HepG2 (cell line): Measurements from ENCODE around the gene CSNK2B. TPM values are rescaled to one million over a fixed set of nuclear protein-coding genes. Genes with fewer than 3 reads are reported as not detected.
A peak's percentile ranks its signal among the peaks of the same experiment; 100 is the strongest.

Source experiments
- AKAP8 ChIP-seq: sonication (generic); formaldehyde crosslinking; IDR thresholded peaks from 2 replicates; pipeline ENCODE4 v1.5.1; 2020; ENCODE audit warnings: mild to moderate bottlenecking, missing genetic modification reagents
- DR1 ChIP-seq: sonication (generic); formaldehyde crosslinking; IDR thresholded peaks from 2 replicates; pipeline ENCODE4 v1.8.0; 2021; ENCODE audit warnings: mild to moderate bottlenecking, missing genetic modification reagents, inconsistent platforms
- FIP1L1 ChIP-seq: fragments of 200-400 bp; formaldehyde crosslinking; IDR thresholded peaks from 2 replicates; pipeline ENCODE4 v1.6.1; 2018; ENCODE audit warnings: low read depth, mild to moderate bottlenecking, low read length, moderate library complexity, borderline replicate concordance; ENCODE audit not compliant: insufficient read depth
- KMT2A ChIP-seq: sonication (generic); formaldehyde crosslinking; IDR thresholded peaks from 2 replicates; pipeline ENCODE4 v1.4.0; 2020; ENCODE audit warnings: missing genetic modification reagents
- NONO ChIP-seq, 2 experiments: fragments of 450-650 bp in 1 of 2; sonication (generic) in 1 of 2; formaldehyde crosslinking in 1 of 2; IDR thresholded peaks in 1 of 2; conservative IDR thresholded peaks in 1 of 2; 2 replicates each; pipeline versions ENCODE4 v1.6.1 to v1.8.0; 2017 to 2022; ENCODE audit warnings: mild to moderate bottlenecking in 1 of 2, missing genetic modification reagents in 1 of 2, moderate library complexity in 1 of 2
- REPIN1 ChIP-seq: sonication (generic); formaldehyde crosslinking; IDR thresholded peaks from 2 replicates; pipeline ENCODE4 v1.8.0; 2022; ENCODE audit warnings: missing genetic modification reagents, low read depth, mild to moderate bottlenecking, borderline replicate concordance
- TCF7L2 ChIP-seq: IDR thresholded peaks from 2 replicates; pipeline ENCODE4 v1.6.1; 2011; ENCODE audit warnings: mild to moderate bottlenecking, low read depth, low read length, moderate library complexity
- ZBTB21 ChIP-seq: sonication (generic); formaldehyde crosslinking; IDR thresholded peaks from 2 replicates; pipeline ENCODE4 v1.4.0; 2020; ENCODE audit warnings: missing genetic modification reagents
- ZKSCAN8 ChIP-seq: IDR thresholded peaks from 2 replicates; pipeline ENCODE4 v1.6.1; 2016; ENCODE audit warnings: borderline replicate concordance, missing genetic modification reagents, missing compliant biosample characterization
- ZNF350 ChIP-seq: sonication (generic); formaldehyde crosslinking; IDR thresholded peaks from 2 replicates; pipeline ENCODE4 v1.4.0; 2020; ENCODE audit warnings: mild to moderate bottlenecking, low read depth, missing genetic modification reagents, borderline replicate concordance
- ZNF451 ChIP-seq: sonication (generic); formaldehyde crosslinking; IDR thresholded peaks from 2 replicates; pipeline ENCODE4 v1.5.0; 2020; ENCODE audit warnings: mild to moderate bottlenecking, missing genetic modification reagents
- ZNF773 ChIP-seq: sonication (generic); formaldehyde crosslinking; IDR thresholded peaks from 2 replicates; pipeline ENCODE4 v1.4.0; 2020; ENCODE audit warnings: missing genetic modification reagents, borderline replicate concordance
- polyA plus RNA-seq, 8 experiments: library from polyadenylated mRNA; depleted of rRNA in 3 of 8; stranded (reverse) in 7 of 8; unstranded in 1 of 8; fragments of >200 nt; fragmentation: Illumina TruSeq in 4 of 8; extraction: Trizol in 4 of 8; gene quantifications; 2 replicates each; pipeline versions ENCODE4 v1.2.1 to v1.2.3, GENCODE V29; 2011 to 2016; ENCODE audit warnings: low read depth in 4 of 8, missing spikeins in 1 of 8, mixed read lengths in 1 of 8; ENCODE audit not compliant: insufficient read depth in 1 of 8
- total RNA-seq, 5 experiments: library from RNA; depleted of rRNA; stranded (reverse); fragments of >200 nt; fragmentation: Illumina TruSeq; extraction: Trizol; gene quantifications; 2 replicates each; pipeline ENCODE4 v1.2.3, GENCODE V29; 2016; ENCODE audit warnings: low read depth in 1 of 5
- TF ChIP-seq, protein P1 (sequence below), 2 experiments: fragments of 450-650 bp in 1 of 2; sonication (generic) in 1 of 2; formaldehyde crosslinking; IDR thresholded peaks; 2 replicates each; pipeline versions ENCODE4 v1.5.0 to v1.8.0; 2020 to 2022; ENCODE audit warnings: mild to moderate bottlenecking in 1 of 2, missing genetic modification reagents in 1 of 2
- TF ChIP-seq, protein P2 (sequence below): IDR thresholded peaks from 2 replicates; pipeline ENCODE4 v1.6.1; 2016; ENCODE audit warnings: low read depth
- TF ChIP-seq, protein P3 (sequence below): sonication (generic); formaldehyde crosslinking; IDR thresholded peaks from 2 replicates; pipeline ENCODE4 v1.5.1; 2020; ENCODE audit warnings: mild to moderate bottlenecking, moderate library complexity, missing genetic modification reagents
- TF ChIP-seq, protein P4 (sequence below): sonication (generic); formaldehyde crosslinking; conservative IDR thresholded peaks from 2 replicates; pipeline ENCODE4 v1.4.0; 2020; ENCODE audit warnings: missing genetic modification reagents
- TF ChIP-seq, protein P5 (sequence below): sonication (generic); formaldehyde crosslinking; IDR thresholded peaks from 2 replicates; pipeline ENCODE4 v1.9.0; 2021; ENCODE audit warnings: missing genetic modification reagents, borderline replicate concordance

CSNK2B gene
- total and polyA plus RNA-seq, 2 of the 13 experiments (the other 11 are each of a cell fraction or from before 2014, with no cell fraction given): 111 to 296 TPM

DNA sequence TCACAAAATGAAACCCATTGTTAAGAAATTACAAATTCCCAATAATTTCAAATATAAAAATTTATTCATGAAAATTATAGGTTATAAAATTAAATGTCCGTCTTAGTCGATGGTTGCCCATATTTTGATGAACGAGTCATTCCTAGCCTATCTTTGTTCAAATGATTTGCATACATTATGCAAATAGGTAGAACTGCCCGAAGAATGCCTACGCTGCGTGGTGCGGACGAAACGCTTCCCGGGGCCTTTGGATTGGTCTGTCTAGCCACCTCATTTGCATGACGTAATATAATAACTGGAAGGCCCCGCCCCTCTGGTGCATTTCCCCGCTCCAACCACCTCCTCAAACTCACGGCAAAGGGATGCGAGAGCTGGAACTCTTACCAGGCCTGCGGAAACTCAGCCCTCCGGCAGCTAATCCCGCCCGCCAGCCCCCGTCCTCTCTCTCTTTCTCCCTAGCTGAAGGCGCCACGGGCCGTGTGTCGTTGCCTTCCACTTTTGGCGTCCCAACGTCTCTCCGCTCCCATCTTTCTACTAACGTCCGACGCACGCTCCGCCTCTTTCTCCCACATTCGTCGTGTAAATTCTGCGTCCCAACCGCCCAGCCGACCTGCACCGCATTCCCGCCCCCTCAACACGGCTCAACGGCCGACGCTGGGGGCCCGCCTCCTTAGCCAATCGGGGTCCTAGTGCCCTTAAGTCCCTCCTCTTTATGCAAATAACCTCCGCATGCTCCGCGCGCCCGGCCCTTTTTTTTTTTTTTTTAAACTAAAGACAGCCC is 45.9 kb upstream of the CSNK2B start (continued):
- peak; percentile 77 for TF ChIP-seq ZNF773 (CRISPR knock-in tag)
- TF ChIP-seq TCF7L2: no peak
- TF ChIP-seq, protein P1, sequence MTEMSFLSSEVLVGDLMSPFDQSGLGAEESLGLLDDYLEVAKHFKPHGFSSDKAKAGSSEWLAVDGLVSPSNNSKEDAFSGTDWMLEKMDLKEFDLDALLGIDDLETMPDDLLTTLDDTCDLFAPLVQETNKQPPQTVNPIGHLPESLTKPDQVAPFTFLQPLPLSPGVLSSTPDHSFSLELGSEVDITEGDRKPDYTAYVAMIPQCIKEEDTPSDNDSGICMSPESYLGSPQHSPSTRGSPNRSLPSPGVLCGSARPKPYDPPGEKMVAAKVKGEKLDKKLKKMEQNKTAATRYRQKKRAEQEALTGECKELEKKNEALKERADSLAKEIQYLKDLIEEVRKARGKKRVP (CRISPR knock-in tag; IDR thresholded peaks at IDR 0.05): peak; percentile 67 to 81; a peak in 3 of 4 replicates
- peak; percentile 85; the same call in 1 of the 2 replicates for TF ChIP-seq REPIN1
- TF ChIP-seq ZBTB21 (CRISPR knock-in tag): peak; percentile 84; the same call in 1 of the 2 replicates
- TF ChIP-seq KMT2A (CRISPR knock-in tag): no peak
- TF ChIP-seq ZKSCAN8: peak; percentile 45; the same call in 1 of the 2 replicates
- no peak for TF ChIP-seq NONO (IDR thresholded peaks at IDR 0.05)
- TF ChIP-seq NONO (CRISPR knock-in tag; conservative IDR thresholded peaks at IDR 0.05): peak; percentile 73
- TF ChIP-seq, protein P2, sequence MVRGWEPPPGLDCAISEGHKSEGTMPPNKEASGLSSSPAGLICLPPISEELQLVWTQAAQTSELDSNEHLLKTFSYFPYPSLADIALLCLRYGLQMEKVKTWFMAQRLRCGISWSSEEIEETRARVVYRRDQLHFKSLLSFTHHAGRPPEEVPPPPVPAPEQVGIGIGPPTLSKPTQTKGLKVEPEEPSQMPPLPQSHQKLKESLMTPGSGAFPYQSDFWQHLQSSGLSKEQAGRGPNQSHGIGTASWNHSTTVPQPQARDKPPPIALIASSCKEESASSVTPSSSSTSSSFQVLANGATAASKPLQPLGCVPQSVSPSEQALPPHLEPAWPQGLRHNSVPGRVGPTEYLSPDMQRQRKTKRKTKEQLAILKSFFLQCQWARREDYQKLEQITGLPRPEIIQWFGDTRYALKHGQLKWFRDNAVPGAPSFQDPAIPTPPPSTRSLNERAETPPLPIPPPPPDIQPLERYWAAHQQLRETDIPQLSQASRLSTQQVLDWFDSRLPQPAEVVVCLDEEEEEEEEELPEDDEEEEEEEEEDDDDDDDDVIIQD: peak; percentile 78; the same call in 1 of the 2 replicates
- TF ChIP-seq ZNF451 (CRISPR knock-in tag): peak; percentile 33; the same call in 1 of the 2 replicates
- TF ChIP-seq, protein P3, sequence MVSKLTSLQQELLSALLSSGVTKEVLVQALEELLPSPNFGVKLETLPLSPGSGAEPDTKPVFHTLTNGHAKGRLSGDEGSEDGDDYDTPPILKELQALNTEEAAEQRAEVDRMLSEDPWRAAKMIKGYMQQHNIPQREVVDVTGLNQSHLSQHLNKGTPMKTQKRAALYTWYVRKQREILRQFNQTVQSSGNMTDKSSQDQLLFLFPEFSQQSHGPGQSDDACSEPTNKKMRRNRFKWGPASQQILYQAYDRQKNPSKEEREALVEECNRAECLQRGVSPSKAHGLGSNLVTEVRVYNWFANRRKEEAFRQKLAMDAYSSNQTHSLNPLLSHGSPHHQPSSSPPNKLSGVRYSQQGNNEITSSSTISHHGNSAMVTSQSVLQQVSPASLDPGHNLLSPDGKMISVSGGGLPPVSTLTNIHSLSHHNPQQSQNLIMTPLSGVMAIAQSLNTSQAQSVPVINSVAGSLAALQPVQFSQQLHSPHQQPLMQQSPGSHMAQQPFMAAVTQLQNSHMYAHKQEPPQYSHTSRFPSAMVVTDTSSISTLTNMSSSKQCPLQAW (CRISPR knock-in tag): peak; percentile 75
- TF ChIP-seq, protein P4, sequence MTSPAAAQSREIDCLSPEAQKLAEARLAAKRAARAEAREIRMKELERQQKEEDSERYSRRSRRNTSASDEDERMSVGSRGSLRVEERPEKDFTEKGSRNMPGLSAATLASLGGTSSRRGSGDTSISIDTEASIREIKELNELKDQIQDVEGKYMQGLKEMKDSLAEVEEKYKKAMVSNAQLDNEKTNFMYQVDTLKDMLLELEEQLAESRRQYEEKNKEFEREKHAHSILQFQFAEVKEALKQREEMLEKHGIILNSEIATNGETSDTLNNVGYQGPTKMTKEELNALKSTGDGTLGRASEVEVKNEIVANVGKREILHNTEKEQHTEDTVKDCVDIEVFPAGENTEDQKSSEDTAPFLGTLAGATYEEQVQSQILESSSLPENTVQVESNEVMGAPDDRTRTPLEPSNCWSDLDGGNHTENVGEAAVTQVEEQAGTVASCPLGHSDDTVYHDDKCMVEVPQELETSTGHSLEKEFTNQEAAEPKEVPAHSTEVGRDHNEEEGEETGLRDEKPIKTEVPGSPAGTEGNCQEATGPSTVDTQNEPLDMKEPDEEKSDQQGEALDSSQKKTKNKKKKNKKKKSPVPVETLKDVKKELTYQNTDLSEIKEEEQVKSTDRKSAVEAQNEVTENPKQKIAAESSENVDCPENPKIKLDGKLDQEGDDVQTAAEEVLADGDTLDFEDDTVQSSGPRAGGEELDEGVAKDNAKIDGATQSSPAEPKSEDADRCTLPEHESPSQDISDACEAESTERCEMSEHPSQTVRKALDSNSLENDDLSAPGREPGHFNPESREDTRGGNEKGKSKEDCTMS: no peak
- TF ChIP-seq, protein P5, sequence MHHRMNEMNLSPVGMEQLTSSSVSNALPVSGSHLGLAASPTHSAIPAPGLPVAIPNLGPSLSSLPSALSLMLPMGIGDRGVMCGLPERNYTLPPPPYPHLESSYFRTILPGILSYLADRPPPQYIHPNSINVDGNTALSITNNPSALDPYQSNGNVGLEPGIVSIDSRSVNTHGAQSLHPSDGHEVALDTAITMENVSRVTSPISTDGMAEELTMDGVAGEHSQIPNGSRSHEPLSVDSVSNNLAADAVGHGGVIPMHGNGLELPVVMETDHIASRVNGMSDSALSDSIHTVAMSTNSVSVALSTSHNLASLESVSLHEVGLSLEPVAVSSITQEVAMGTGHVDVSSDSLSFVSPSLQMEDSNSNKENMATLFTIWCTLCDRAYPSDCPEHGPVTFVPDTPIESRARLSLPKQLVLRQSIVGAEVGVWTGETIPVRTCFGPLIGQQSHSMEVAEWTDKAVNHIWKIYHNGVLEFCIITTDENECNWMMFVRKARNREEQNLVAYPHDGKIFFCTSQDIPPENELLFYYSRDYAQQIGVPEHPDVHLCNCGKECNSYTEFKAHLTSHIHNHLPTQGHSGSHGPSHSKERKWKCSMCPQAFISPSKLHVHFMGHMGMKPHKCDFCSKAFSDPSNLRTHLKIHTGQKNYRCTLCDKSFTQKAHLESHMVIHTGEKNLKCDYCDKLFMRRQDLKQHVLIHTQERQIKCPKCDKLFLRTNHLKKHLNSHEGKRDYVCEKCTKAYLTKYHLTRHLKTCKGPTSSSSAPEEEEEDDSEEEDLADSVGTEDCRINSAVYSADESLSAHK (CRISPR knock-in tag): peak; percentile 79; the same call in 1 of the 2 replicates
- peak; percentile 80 for TF ChIP-seq DR1 (CRISPR knock-in tag)
- TF ChIP-seq AKAP8: peak; percentile 72; the same call in 1 of the 2 replicates
- TF ChIP-seq FIP1L1: 0 out of 2 replicates have a peak, but pooled peaks have one; percentile 63
- TF ChIP-seq ZNF350 (CRISPR knock-in tag): no peak; the same call in 1 of the 2 replicates
